B cell (primary cell): Measurements from ENCODE around the gene FJX1. TPM values are rescaled to one million over a fixed set of nuclear protein-coding genes. Genes with fewer than 3 reads are reported as not detected.

Experiments used
- ATAC-seq: fragments of 200-7000 bp; cut with Tn5 transposase; one replicate; pipeline ENCODE4 v1.10.0; 2021; ENCODE audit warnings: low read depth, mild to moderate bottlenecking, moderate number of reproducible peaks, moderate library complexity
- CTCF ChIA-PET: fragments of 350-600 bp; sonication (Branson Sonifier 250); formaldehyde crosslinking; loops from one replicate; lab custom pipeline; 2021; ENCODE audit warnings: antibody characterized with exemption, inconsistent platforms; lab: Charles Lee
- POLR2A ChIA-PET: fragments of 350-600 bp; sonication (Branson Sonifier 250); formaldehyde crosslinking; loops from one replicate; lab custom pipeline; 2021; ENCODE audit warnings: antibody characterized with exemption; lab: Charles Lee
- DNase-seq: peaks from one replicate; pipeline ENCODE4 v3.0.0; 2013
- H2AFZ ChIP-seq: 2 replicates; pipeline ENCODE4 v1.6.1; 2012; ENCODE audit warnings: mild to moderate bottlenecking, low read depth, low read length; ENCODE audit not compliant: insufficient read depth, poor library complexity, severe bottlenecking
- H3K27ac ChIP-seq, 2 donors: 1 replicate in 1 of 2; 2 replicates in 1 of 2; pipeline ENCODE4 v1.5.1; 2012 to 2013; ENCODE audit warnings: low read length in 2 of 2, mild to moderate bottlenecking in 2 of 2, moderate library complexity in 1 of 2
- H3K27me3 ChIP-seq, 4 experiments: fragments of 200-600 bp in 1 of 4; sonication (generic) in 1 of 4; replicated peaks in 1 of 4; 1 replicate in 2 of 4; 2 replicates in 2 of 4; pipeline versions ENCODE4 v1.6.1 to v1.7.0; 2013 to 2016; ENCODE audit warnings: low read length in 3 of 4, mild to moderate bottlenecking in 2 of 4, mixed read lengths in 1 of 4, moderate library complexity in 1 of 4; ENCODE audit not compliant: insufficient read depth in 4 of 4, control insufficient read depth in 3 of 4; ENCODE audit errors: control extremely low read depth in 1 of 4
- H3K36me3 ChIP-seq, 2 experiments: replicated peaks in 1 of 2; 1 replicate in 1 of 2; 2 replicates in 1 of 2; pipeline versions ENCODE4 v1.6.1 to v1.7.1; 2013; ENCODE audit warnings: low read length in 1 of 2; ENCODE audit not compliant: insufficient read depth in 2 of 2, control insufficient read depth in 1 of 2; ENCODE audit errors: control extremely low read depth in 1 of 2, extremely low read depth in 1 of 2
- H3K4me1 ChIP-seq, 2 donors: fragments of 200-600 bp in 1 of 2; sonication (generic) in 1 of 2; 1 replicate in 1 of 2; 2 replicates in 1 of 2; pipeline versions ENCODE4 v1.5.1 to v1.6.1; 2013 to 2017; ENCODE audit warnings: low read length in 2 of 2; ENCODE audit not compliant: control insufficient read depth in 2 of 2, insufficient read depth in 2 of 2
- H3K4me2 ChIP-seq: replicated peaks from 2 replicates; pipeline ENCODE3; 2012; ENCODE audit warnings: mild to moderate bottlenecking, low read depth, low read length; ENCODE audit not compliant: poor library complexity, severe bottlenecking
- H3K4me3 ChIP-seq, 5 experiments: fragments of 200-600 bp in 1 of 5; sonication (generic) in 1 of 5; 1 replicate in 3 of 5; 2 replicates in 2 of 5; pipeline versions ENCODE4 v1.5.1 to v1.7.0; 2011 to 2016; ENCODE audit warnings: low read length in 4 of 5, mild to moderate bottlenecking in 4 of 5, low read depth in 2 of 5, control low read depth in 1 of 5, moderate library complexity in 1 of 5; ENCODE audit not compliant: insufficient read depth in 1 of 5; ENCODE audit errors: control extremely low read depth in 1 of 5, extremely low read depth in 1 of 5
- H3K79me2 ChIP-seq: fragments of 200-600 bp; sonication (generic); one replicate; pipeline ENCODE4 v1.6.0; 2016; ENCODE audit warnings: low read length; ENCODE audit not compliant: control insufficient read depth, insufficient read depth
- H3K9ac ChIP-seq: fragments of 200-600 bp; sonication (generic); 2 replicates; pipeline ENCODE4 v1.6.1; 2017; ENCODE audit warnings: mild to moderate bottlenecking, low read length, moderate library complexity
- H3K9me3 ChIP-seq, 3 donors: one replicate each; pipeline versions ENCODE4 v1.6.1 to v1.7.1; 2013; ENCODE audit warnings: low read length in 2 of 3; ENCODE audit not compliant: control insufficient read depth in 2 of 3, insufficient read depth in 1 of 3; ENCODE audit errors: control extremely low read depth in 1 of 3
- H4K20me1 ChIP-seq: 2 replicates; pipeline ENCODE4 v1.6.0; 2012; ENCODE audit warnings: mild to moderate bottlenecking, low read length; ENCODE audit not compliant: insufficient read depth, control insufficient read depth, poor library complexity, severe bottlenecking
- H3K27ac Mint-ChIP-seq: one replicate; pipeline ENCODE4 v1.8.0; 2021; ENCODE audit warnings: mixed read lengths
- H3K27me3 Mint-ChIP-seq: one replicate; pipeline ENCODE4 v1.8.0; 2021; ENCODE audit warnings: mixed read lengths
- H3K4me1 Mint-ChIP-seq: one replicate; pipeline ENCODE4 v1.8.0; 2021; ENCODE audit warnings: mixed read lengths
- H3K4me3 Mint-ChIP-seq: one replicate; pipeline ENCODE4 v1.8.0; 2021; ENCODE audit warnings: mixed read lengths
- H3K9me3 Mint-ChIP-seq: one replicate; pipeline ENCODE4 v1.8.0; 2022; ENCODE audit warnings: mixed read lengths; ENCODE audit not compliant: insufficient read depth
- CTCF ChIP-seq: fragments of 200-600 bp; IDR thresholded peaks from one replicate; pipeline ENCODE4 v1.8.0; 2022; ENCODE audit warnings: antibody characterized with exemption, mild to moderate bottlenecking
- EZH2 ChIP-seq: IDR thresholded peaks from 2 replicates; pipeline ENCODE4 v1.6.1; 2012; ENCODE audit warnings: borderline replicate concordance, low read depth, mild to moderate bottlenecking, moderate library complexity, low read length; ENCODE audit not compliant: insufficient read depth, poor library complexity, severe bottlenecking
- WGBS: methylation state at CpG from one replicate; pipeline ENCODE4 v1.1.5; 2013; ENCODE audit warnings: missing lambda C conversion rate; ENCODE audit not compliant: insufficient coverage; 5-methylcytosine and 5-hydroxymethylcytosine counted together
- intact Hi-C: fragments of 100-400 bp; cut with micrococcal nuclease; formaldehyde crosslinking; loops from one replicate; pipeline ENCODE4 v1.10.0; 2022
- polyA plus RNA-seq: library from polyadenylated mRNA; depleted of rRNA; stranded (reverse); fragments of >200 nt; gene quantifications from 2 replicates; pipeline ENCODE4 v1.2.3, GENCODE V29; 2012
- total RNA-seq, 2 donors: library from RNA; stranded (reverse); fragments of 120-200 nt in 1 of 2; gene quantifications; 1 replicate in 1 of 2; 2 replicates in 1 of 2; pipeline versions ENCODE4 v1.2.3 to v1.2.4, GENCODE V29; 2013 to 2022

Gene FJX1
- total and polyA plus RNA-seq, 2 donors (not counting 1 experiment from before 2014, with no cell fraction given), result 0.03 TPM; not detected in 1

- Histone ChIP-seq H3K9me3 (no peaks in the 10 kb centered on the region), H3K27me3 (peaks cover 0 to 14% (median 9%) of the 10 kb centered on the region in 4 experiments), H3K4me3 (no peak overlapping the region), H3K4me1 (no peaks in the 10 kb centered on the region), H3K79me2 (peaks cover 8% of the 10 kb centered on the region), H3K27ac (no peak overlapping the region), H2AFZ (no peak overlapping the region), H3K9ac (no peak overlapping the region), H3K36me3 (no peaks in the 10 kb centered on the region), H4K20me1 (no peaks in the 10 kb centered on the region), H3K4me2 (no peak overlapping the region)
- H3K4me1 Mint-ChIP-seq, result no peaks in the 10 kb centered on the region
- TF ChIP-seq CTCF (no peak), EZH2 (no peak)
- peaks cover 58% of the 10 kb centered on the region for H3K27me3 Mint-ChIP-seq
- H3K9me3 Mint-ChIP-seq, result no peaks in the 10 kb centered on the region
- intact Hi-C loops, result no loop called here
- H3K4me3 Mint-ChIP-seq, result no peak overlapping the region
- no peak for ATAC-seq
- WGBS, result 40% methylated on average over 1 of the region's 4 CpGs
- CTCF ChIA-PET, result no interaction called here
- no peak for DNase-seq
- POLR2A ChIA-PET, result no interaction called here
- H3K27ac Mint-ChIP-seq, result no peak overlapping the region
Measured at GRCh38 chr11:35655856-35656255, 37.6 kb downstream of the FJX1 start.

GRCh38 chr11:35658020-35658948 lies 40.0 kb downstream of the FJX1 start:
- peaks cover 15% of the 10 kb centered on the region for H3K4me1 Mint-ChIP-seq
- Histone ChIP-seq H3K9ac (no peak overlapping the region), H4K20me1 (no peaks in the 10 kb centered on the region), H3K27ac (no peak overlapping the region), H3K4me3 (no peak overlapping the region), H3K79me2 (peaks cover 18% of the 10 kb centered on the region), H3K4me2 (no peak overlapping the region), H3K4me1 (peaks cover 10 to 14% of the 10 kb centered on the region in 2 donors), H3K36me3 (no peaks in the 10 kb centered on the region), H3K27me3 (peaks cover 0 to 14% (median 9%) of the 10 kb centered on the region in 4 experiments), H3K9me3 (peaks cover 0 to 4% (median under 1%) of the 10 kb centered on the region in 3 donors), H2AFZ (no peak overlapping the region)
- DNase-seq (no peak), ATAC-seq (no peak)
- peaks cover 2% of the 10 kb centered on the region for H3K9me3 Mint-ChIP-seq
- no peak overlapping the region for H3K4me3 Mint-ChIP-seq
- CTCF ChIA-PET, result no interaction called here
- H3K27me3 Mint-ChIP-seq, result peaks cover 46% of the 10 kb centered on the region
- H3K27ac Mint-ChIP-seq, result no peak overlapping the region
- intact Hi-C loops, result no loop called here
- WGBS, result 100% methylated on average over 1 of the region's 3 CpGs
- TF ChIP-seq EZH2 (no peak), CTCF (no peak)
- POLR2A ChIA-PET, result no interaction called here
